ENCODE results near the gene ZNF687.

The ZNF687 gene

GRCh38 chr1:151243683-151244216, 38.3 kb upstream of the ZNF687 start:
- in situ Hi-C loops (cut with MboI; ENCODE audit: low pct_unique_long_range_greater_than_20kb, low sequenced_read_pairs, unreplicated experiment) = no loop called here
- DNase-seq (ENCODE audit: low spot score) = no peak
- no peak for TF ChIP-seq CTCF (IDR thresholded peaks at IDR 0.05; ENCODE audit: extremely low read depth, insufficient read depth, missing control alignments)

- DNase-seq (ENCODE audit: low spot score) = no peak
- no peak for TF ChIP-seq CTCF (IDR thresholded peaks at IDR 0.05; ENCODE audit: extremely low read depth, insufficient read depth, missing control alignments)
- in situ Hi-C loops (cut with MboI; ENCODE audit: low pct_unique_long_range_greater_than_20kb, low sequenced_read_pairs, unreplicated experiment) = no loop called here
Observed at GRCh38 chr1:151246786-151247185, 35.3 kb upstream of the ZNF687 start.

- in situ Hi-C loops (cut with MboI; ENCODE audit: low pct_unique_long_range_greater_than_20kb, low sequenced_read_pairs, unreplicated experiment) = no loop called here
- peak; percentile 81 for DNase-seq (ENCODE audit: low spot score)
- peak; percentile 80 for TF ChIP-seq CTCF (IDR thresholded peaks at IDR 0.05; ENCODE audit: extremely low read depth, insufficient read depth, missing control alignments)
Observed at GRCh38 chr1:151251656-151252470, 30.2 kb upstream of the ZNF687 start.

GRCh38 chr1:151254217-151255213, 27.6 kb upstream of the ZNF687 start, which contains the start of gene PSMD4:
PSMD4 (plus strand) TSS chr1:151254734; CDS start chr1:151254783, 49 bp downstream.
- peak; percentile 97 for DNase-seq (ENCODE audit: low spot score)
- TF ChIP-seq CTCF (IDR thresholded peaks at IDR 0.05; ENCODE audit: extremely low read depth, insufficient read depth, missing control alignments) = no peak
- in situ Hi-C loops (cut with MboI; ENCODE audit: low pct_unique_long_range_greater_than_20kb, low sequenced_read_pairs, unreplicated experiment) = no loop called here

- in situ Hi-C loops (cut with MboI; ENCODE audit: low pct_unique_long_range_greater_than_20kb, low sequenced_read_pairs, unreplicated experiment) = no loop called here
- no peak for TF ChIP-seq CTCF (IDR thresholded peaks at IDR 0.05; ENCODE audit: extremely low read depth, insufficient read depth, missing control alignments)
- DNase-seq (ENCODE audit: low spot score) = peak; percentile 39
Observed at GRCh38 chr1:151255381-151255780, 26.7 kb upstream of the ZNF687 start.

GRCh38 chr1:151259351-151259750, 22.7 kb upstream of the ZNF687 start:
- no peak for TF ChIP-seq CTCF (IDR thresholded peaks at IDR 0.05; ENCODE audit: extremely low read depth, insufficient read depth, missing control alignments)
- in situ Hi-C loops (cut with MboI; ENCODE audit: low pct_unique_long_range_greater_than_20kb, low sequenced_read_pairs, unreplicated experiment) = no loop called here
- no peak for DNase-seq (ENCODE audit: low spot score)

Measured in GM13977 (cell line).